HL-60 (cell line): Measurements from ENCODE around the gene MPRIP.

Experiments
- DNase-seq, 2 experiments: peaks; one replicate each; pipeline ENCODE4 v3.0.0-alpha.2; 2010 to 2020; ENCODE audit warnings: low read depth in 1 of 2, low spot score in 1 of 2
- H3K27ac ChIP-seq: fragments of 250-450 bp; sonication (Bioruptor Pico); replicated peaks from 2 replicates; pipeline ENCODE4 v1.5.1; 2020; ENCODE audit warnings: mild to moderate bottlenecking, moderate library complexity
- H3K27me3 ChIP-seq: fragments of 250-450 bp; sonication (Bioruptor Pico); 2 replicates; pipeline ENCODE4 v1.5.1; 2021; ENCODE audit warnings: mild to moderate bottlenecking, moderate library complexity; ENCODE audit not compliant: insufficient read depth, poor library complexity, severe bottlenecking
- H3K4me3 ChIP-seq: replicated peaks from 2 replicates; pipeline ENCODE4 v1.5.1; 2011; ENCODE audit warnings: mild to moderate bottlenecking, control low read depth, low read length; ENCODE audit not compliant: insufficient read depth
- CTCF ChIP-seq: IDR thresholded peaks from one replicate; pipeline ENCODE4 v1.5.1; 2011; ENCODE audit warnings: low read length, control low read depth, inconsistent platforms; ENCODE audit not compliant: insufficient read depth
- GABPA ChIP-seq: IDR thresholded peaks from 2 replicates; pipeline ENCODE4 v1.6.1; 2012; ENCODE audit warnings: low read depth
- POLR2AphosphoS5 ChIP-seq: IDR thresholded peaks from 2 replicates; pipeline ENCODE4 v1.6.1; 2012; ENCODE audit warnings: low read depth
- REST ChIP-seq: IDR thresholded peaks from 2 replicates; pipeline ENCODE4 v1.6.1; 2012; ENCODE audit warnings: low read depth; ENCODE audit not compliant: insufficient replicate concordance
- SPI1 ChIP-seq: IDR thresholded peaks from 2 replicates; pipeline ENCODE4 v1.6.1; 2012; ENCODE audit warnings: low read depth, mild to moderate bottlenecking, borderline replicate concordance

The MPRIP gene

DNA sequence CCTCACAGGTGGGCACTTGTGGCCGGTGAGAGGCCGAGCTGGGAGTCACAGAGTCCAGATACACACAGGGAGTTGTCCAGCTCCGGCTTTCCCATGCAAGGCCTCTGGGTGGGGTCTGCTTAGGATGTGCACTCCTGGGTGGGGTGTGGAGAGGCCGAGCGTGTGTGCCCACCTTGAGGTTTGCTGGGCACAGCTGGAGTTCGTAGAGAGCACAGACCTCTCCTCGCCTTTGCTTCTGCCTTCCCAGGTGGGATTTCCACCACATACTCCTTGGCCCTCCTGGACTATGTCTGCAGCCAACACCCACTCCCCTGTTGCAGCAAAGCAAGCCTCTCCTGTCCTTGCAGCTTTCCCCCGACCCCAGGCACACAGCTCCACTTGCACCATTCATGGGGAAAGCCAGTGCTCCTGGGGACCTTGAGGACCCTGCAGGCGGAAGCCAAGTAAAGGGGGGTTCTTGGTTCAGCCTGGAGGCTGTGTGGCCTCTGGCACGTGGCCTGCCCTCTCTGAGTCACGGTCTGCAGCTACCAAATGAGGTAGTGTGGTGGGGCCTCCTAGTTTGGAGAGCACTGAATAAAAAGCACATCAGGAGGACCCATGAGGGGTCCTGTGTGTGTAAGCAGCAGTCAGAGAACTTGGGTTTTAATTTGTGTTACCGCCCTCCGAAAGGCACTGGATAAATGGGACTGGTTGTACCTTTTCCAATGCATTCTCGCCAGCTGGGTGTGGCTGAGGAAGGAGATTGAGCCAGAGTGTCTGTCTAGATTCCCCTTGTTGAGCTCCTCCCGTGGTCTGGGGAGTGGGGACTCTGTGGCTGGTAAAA, 31.5 kb downstream of the MPRIP start:
- no peak overlapping the region for H3K4me3 ChIP-seq
- no peak for TF ChIP-seq SPI1
- no peaks in the 10 kb centered on the region for H3K27me3 ChIP-seq
- DNase-seq = no peak
- no peak overlapping the region for H3K27ac ChIP-seq

GRCh38 chr17:17075125-17075781, 33.0 kb downstream of the MPRIP start:
- no peak overlapping the region for H3K27ac ChIP-seq
- no peak for TF ChIP-seq CTCF
- no peak for TF ChIP-seq SPI1
- TF ChIP-seq GABPA = no peak
- no peak for TF ChIP-seq REST
- no peak for TF ChIP-seq POLR2AphosphoS5

GRCh38 chr17:17076066-17076465, 33.8 kb downstream of the MPRIP start:
- no peak overlapping the region for H3K27ac ChIP-seq

More at GRCh38 chr17:17075125-17075781, 33.0 kb downstream of the MPRIP start:
- Histone ChIP-seq H3K27me3 (no peaks in the 10 kb centered on the region), H3K4me3 (no peak overlapping the region)
- no peak for DNase-seq

More at GRCh38 chr17:17076066-17076465, 33.8 kb downstream of the MPRIP start:
- no peak for TF ChIP-seq REST
- TF ChIP-seq SPI1 = no peak
- no peak for TF ChIP-seq GABPA
- TF ChIP-seq POLR2AphosphoS5 = no peak
- TF ChIP-seq CTCF = no peak
- no peaks in the 10 kb centered on the region for H3K27me3 ChIP-seq
- H3K4me3 ChIP-seq = no peak overlapping the region
- no peak for DNase-seq
